T-helper 1 cell treated with Interleukin-12 subunit alpha and Interleukin-12 subunit beta and Interleukin-4 antibody, amounts not matched to agents 30 μg/mL and 1 μg/mL, for 36 hours (primary cell): ENCODE measurements around the gene MRAS.
"Not testable (repeated sequence)": the region's sequence is repeated elsewhere in the genome, so short reads cannot be mapped to it uniquely, and the experiment has no call there.

Experiments
- H3K27ac Mint-ChIP-seq: one replicate; pipeline ENCODE4 v1.8.0; 2021; ENCODE audit warnings: mild to moderate bottlenecking, mixed read lengths
- H3K27me3 Mint-ChIP-seq: one replicate; pipeline ENCODE4 v1.8.0; 2021; ENCODE audit warnings: low read depth, mixed read lengths
- H3K36me3 Mint-ChIP-seq: one replicate; pipeline ENCODE4 v1.8.0; 2021; ENCODE audit warnings: low read depth, mixed read lengths
- H3K4me1 Mint-ChIP-seq: one replicate; pipeline ENCODE4 v1.8.0; 2021; ENCODE audit warnings: low read depth, mixed read lengths
- H3K4me3 Mint-ChIP-seq: one replicate; pipeline ENCODE4 v1.8.0; 2021; ENCODE audit warnings: mild to moderate bottlenecking, moderate library complexity, mixed read lengths
- H3K9me3 Mint-ChIP-seq: one replicate; pipeline ENCODE4 v1.8.0; 2021; ENCODE audit warnings: mixed read lengths

MRAS gene

GRCh38 chr3:138369151-138369900, 20.9 kb downstream of the MRAS start:
- Mint-ChIP-seq H3K4me3 (no peak overlapping the region), H3K9me3 (no peaks in the 10 kb centered on the region), H3K36me3 (no peaks in the 10 kb centered on the region), H3K27me3 (peaks cover 9% of the 10 kb centered on the region), H3K27ac (no peak overlapping the region), H3K4me1 (peaks cover 4% of the 10 kb centered on the region)

- Mint-ChIP-seq H3K9me3 (no peaks in the 10 kb centered on the region), H3K4me1 (peaks cover 4% of the 10 kb centered on the region), H3K36me3 (no peaks in the 10 kb centered on the region), H3K27ac (no peak overlapping the region), H3K27me3 (peaks cover 9% of the 10 kb centered on the region), H3K4me3 (no peak overlapping the region)
Observed at GRCh38 chr3:138370321-138370720, 21.9 kb downstream of the MRAS start.

- Mint-ChIP-seq H3K27ac (no peak overlapping the region), H3K4me3 (no peak overlapping the region), H3K9me3 (no peaks in the 10 kb centered on the region), H3K36me3 (no peaks in the 10 kb centered on the region), H3K27me3 (peaks cover 9% of the 10 kb centered on the region), H3K4me1 (peaks cover 4% of the 10 kb centered on the region)
Observed at GRCh38 chr3:138371070-138371965, 22.9 kb downstream of the MRAS start.

DNA sequence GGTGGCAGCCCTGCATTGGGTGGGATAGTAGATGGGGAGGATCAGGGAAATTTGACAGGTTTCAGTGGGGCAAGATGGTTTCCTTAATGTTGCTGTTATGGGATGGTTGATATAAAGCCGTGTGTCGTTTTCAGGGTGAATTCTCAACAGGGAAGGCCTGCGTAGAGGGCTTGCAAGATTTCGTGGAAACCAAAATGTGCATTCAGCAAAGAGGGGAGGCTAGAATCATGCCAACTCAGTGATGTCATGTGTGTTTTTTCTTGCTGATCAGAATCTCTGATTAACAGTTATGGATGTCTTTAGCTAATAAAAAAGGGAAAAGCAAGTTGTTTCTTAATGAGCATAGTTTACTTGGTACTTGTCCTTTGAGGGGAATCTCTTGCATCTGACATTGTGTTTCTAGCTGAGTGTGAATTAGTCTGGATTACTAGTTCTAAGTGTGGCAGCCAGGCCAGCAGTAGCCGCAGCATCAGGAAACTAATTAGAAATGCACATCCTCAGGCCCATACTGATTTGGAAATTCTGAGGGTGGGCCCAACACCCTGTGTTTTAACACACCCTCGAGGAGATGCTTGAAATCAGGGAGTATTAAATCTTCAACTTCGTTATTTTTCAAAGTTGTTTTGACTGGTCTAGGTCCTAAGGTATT, 24.8 kb downstream of the MRAS start:
- H3K4me1 Mint-ChIP-seq: peaks cover 4% of the 10 kb centered on the region
- no peak overlapping the region for H3K4me3 Mint-ChIP-seq
- H3K36me3 Mint-ChIP-seq: no peaks in the 10 kb centered on the region
- no peaks in the 10 kb centered on the region for H3K9me3 Mint-ChIP-seq
- H3K27me3 Mint-ChIP-seq: peaks cover 9% of the 10 kb centered on the region
- no peak overlapping the region for H3K27ac Mint-ChIP-seq

- Mint-ChIP-seq H3K4me1 (peaks cover 4% of the 10 kb centered on the region), H3K27me3 (peaks cover 9% of the 10 kb centered on the region), H3K36me3 (no peaks in the 10 kb centered on the region), H3K9me3 (no peaks in the 10 kb centered on the region), H3K27ac (no peak overlapping the region), H3K4me3 (no peak overlapping the region)
Observed at GRCh38 chr3:138373736-138374094, 25.3 kb downstream of the MRAS start.

DNA sequence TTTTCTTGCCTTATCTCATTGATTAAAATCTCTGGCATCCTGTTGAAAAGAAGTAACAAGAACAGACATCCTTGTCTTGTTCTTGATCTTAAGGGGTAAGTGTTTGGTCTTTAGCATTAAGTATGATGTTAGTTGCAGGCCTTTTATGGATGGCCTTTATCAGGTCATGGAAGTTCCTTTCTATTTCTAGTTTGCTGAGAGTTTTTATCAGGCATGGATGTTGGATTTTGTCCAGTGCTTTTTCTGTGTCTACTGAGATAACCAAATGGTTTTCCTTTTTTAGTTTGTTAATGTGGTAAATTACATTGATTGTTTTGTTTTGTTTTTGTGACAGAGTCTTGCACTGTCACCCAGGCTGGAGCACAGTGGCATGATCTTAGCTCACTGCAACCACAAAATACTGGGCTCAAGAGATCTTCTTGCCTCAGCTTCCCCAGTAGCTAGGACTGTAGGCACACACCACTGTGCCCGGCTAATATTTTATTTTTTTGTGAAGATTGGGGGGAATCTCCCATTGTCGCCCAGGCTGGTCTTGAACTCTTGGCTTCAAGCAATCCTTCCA, 26.3 kb downstream of the MRAS start:
- Mint-ChIP-seq H3K4me1 (peaks cover 4% of the 10 kb centered on the region), H3K27ac (no peak overlapping the region), H3K9me3 (no peaks in the 10 kb centered on the region), H3K4me3 (no peak overlapping the region), H3K36me3 (no peaks in the 10 kb centered on the region), H3K27me3 (peaks cover 9% of the 10 kb centered on the region)

- peaks cover 9% of the 10 kb centered on the region for H3K27me3 Mint-ChIP-seq
- H3K4me1 Mint-ChIP-seq: peaks cover 4% of the 10 kb centered on the region
- H3K36me3 Mint-ChIP-seq: no peaks in the 10 kb centered on the region
- no peaks in the 10 kb centered on the region for H3K9me3 Mint-ChIP-seq
- no peak overlapping the region for H3K27ac Mint-ChIP-seq
- no peak overlapping the region for H3K4me3 Mint-ChIP-seq
Observed at GRCh38 chr3:138375447-138375846, 27.1 kb downstream of the MRAS start.

- H3K27ac Mint-ChIP-seq: no peak overlapping the region
- H3K9me3 Mint-ChIP-seq: no peaks in the 10 kb centered on the region
- no peaks in the 10 kb centered on the region for H3K4me1 Mint-ChIP-seq
- H3K4me3 Mint-ChIP-seq: no peak overlapping the region
- H3K36me3 Mint-ChIP-seq: no peaks in the 10 kb centered on the region
- H3K27me3 Mint-ChIP-seq: no peaks in the 10 kb centered on the region
Observed at GRCh38 chr3:138376663-138377062, 28.3 kb downstream of the MRAS start.

DNA sequence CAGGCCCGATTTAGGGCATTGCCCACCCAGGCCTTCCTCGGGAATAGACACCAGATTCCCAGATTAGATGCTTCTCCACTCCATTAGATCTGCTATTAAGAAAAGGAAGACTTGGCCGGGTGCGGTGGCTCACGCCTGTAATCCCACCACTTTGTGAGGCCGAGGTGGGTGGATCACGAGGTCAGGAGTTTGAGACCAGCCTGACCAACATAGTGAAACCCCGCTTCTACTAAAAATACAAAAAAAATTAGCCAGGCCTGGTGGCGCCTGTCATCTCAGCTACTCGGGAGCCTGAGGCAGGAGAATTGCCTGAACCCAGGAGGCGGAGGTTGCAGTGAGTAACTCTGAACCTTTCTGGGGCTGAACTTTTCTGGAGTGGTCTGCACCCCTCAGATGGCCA, 28.8 kb downstream of the MRAS start:
- not testable (repeated sequence) for H3K4me3 Mint-ChIP-seq, H3K27ac Mint-ChIP-seq, H3K27me3 Mint-ChIP-seq, H3K9me3 Mint-ChIP-seq, H3K36me3 Mint-ChIP-seq, H3K4me1 Mint-ChIP-seq

DNA sequence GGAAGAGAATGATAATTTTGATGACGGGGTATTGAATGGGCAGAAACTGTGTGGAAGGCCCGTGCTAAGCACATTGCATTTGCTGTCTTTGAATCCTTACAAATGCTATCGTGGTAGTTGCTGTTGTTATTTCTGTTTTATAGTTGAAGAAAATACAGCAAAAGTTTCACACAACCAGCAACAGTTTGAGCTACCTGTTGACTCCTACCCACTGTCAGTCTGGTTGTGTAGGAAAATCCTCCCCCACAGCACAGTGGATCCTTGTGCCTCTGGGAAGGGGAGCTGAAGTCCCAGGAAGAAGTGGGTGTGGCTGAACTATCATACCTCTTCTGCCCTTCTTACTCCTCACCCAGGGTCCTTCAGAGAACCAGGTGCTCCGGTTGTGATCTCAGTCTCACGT, 29.4 kb downstream of the MRAS start:
- Mint-ChIP-seq H3K27me3 (no peaks in the 10 kb centered on the region), H3K27ac (no peak overlapping the region), H3K36me3 (no peaks in the 10 kb centered on the region), H3K4me3 (no peak overlapping the region), H3K9me3 (no peaks in the 10 kb centered on the region), H3K4me1 (no peaks in the 10 kb centered on the region)

GRCh38 chr3:138378331-138378730, 30.0 kb downstream of the MRAS start:
- no peaks in the 10 kb centered on the region for H3K4me1 Mint-ChIP-seq

GRCh38 chr3:138378990-138379389, 30.6 kb downstream of the MRAS start:
- no peaks in the 10 kb centered on the region for H3K9me3 Mint-ChIP-seq
- no peaks in the 10 kb centered on the region for H3K36me3 Mint-ChIP-seq
- H3K27ac Mint-ChIP-seq: no peak overlapping the region
- no peak overlapping the region for H3K4me3 Mint-ChIP-seq
- H3K4me1 Mint-ChIP-seq: no peaks in the 10 kb centered on the region
- H3K27me3 Mint-ChIP-seq: no peaks in the 10 kb centered on the region

More at GRCh38 chr3:138378331-138378730, 30.0 kb downstream of the MRAS start:
- H3K27ac Mint-ChIP-seq: no peak overlapping the region
- no peaks in the 10 kb centered on the region for H3K36me3 Mint-ChIP-seq
- no peaks in the 10 kb centered on the region for H3K9me3 Mint-ChIP-seq
- no peak overlapping the region for H3K4me3 Mint-ChIP-seq
- no peaks in the 10 kb centered on the region for H3K27me3 Mint-ChIP-seq

- H3K27ac Mint-ChIP-seq: no peak overlapping the region
- H3K27me3 Mint-ChIP-seq: no peaks in the 10 kb centered on the region
- no peaks in the 10 kb centered on the region for H3K9me3 Mint-ChIP-seq
- H3K36me3 Mint-ChIP-seq: no peaks in the 10 kb centered on the region
- no peak overlapping the region for H3K4me3 Mint-ChIP-seq
- no peaks in the 10 kb centered on the region for H3K4me1 Mint-ChIP-seq
Observed at GRCh38 chr3:138381413-138381901, 33.1 kb downstream of the MRAS start.

DNA sequence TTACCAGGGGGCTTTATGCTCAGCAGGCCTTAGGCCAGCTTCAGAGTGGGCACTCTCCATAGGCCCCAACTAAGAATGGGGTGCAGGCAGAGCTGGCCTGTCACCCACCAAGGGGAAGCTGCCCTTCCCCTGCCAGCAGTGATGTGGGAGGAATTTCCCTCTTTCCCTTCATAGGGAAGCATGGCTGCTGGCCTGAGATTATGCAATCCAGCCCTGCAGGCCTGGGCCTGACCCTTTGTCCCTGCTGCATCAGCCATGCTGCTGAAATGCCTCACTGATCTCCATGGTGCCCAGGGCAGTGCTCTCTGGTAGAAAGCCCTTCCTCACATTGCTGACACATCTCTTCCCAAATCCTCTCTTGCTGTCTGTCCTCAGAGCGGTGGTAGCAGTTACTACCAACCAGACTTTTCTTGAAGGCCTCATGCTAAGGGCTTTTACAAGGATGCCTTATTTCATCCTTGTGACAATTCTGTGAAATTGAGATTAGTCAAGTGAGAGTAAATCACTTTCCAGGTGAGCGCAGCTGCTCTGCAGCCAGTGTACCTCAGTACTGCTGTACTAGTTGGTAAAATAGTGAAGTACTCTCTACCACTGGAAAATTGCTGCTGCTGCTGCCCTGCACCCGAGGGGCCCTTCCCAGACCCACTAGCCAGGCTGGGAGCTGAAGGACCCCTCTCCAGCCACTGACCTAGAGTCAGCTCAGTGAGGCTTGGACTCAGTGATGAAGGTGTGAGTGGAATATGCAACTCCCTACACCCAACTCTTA, 33.8 kb downstream of the MRAS start:
- Mint-ChIP-seq H3K27me3 (no peaks in the 10 kb centered on the region), H3K27ac (no peak overlapping the region), H3K9me3 (no peaks in the 10 kb centered on the region), H3K36me3 (no peaks in the 10 kb centered on the region), H3K4me3 (no peak overlapping the region), H3K4me1 (no peaks in the 10 kb centered on the region)
